H9 (cell line): ENCODE data around the gene CTNND1. TPM values are rescaled to one million over a fixed set of nuclear protein-coding genes. Genes with fewer than 3 reads are reported as not detected.
A peak's percentile ranks its signal among the peaks of the same experiment; 100 is the strongest.
"Not testable (repeated sequence)": the region's sequence is repeated elsewhere in the genome, so short reads cannot be mapped to it uniquely, and the experiment has no call there.

Experiments used
- DNase-seq: peaks from one replicate; pipeline ENCODE4 v3.0.0-alpha.2; 2017
- H2AFZ ChIP-seq: one replicate; pipeline ENCODE4 v1.6.1; 2013; ENCODE audit warnings: mild to moderate bottlenecking, low read length, control low read depth, moderate library complexity
- H2AK5ac ChIP-seq: 2 replicates; pipeline ENCODE4 v1.6.1; 2013; ENCODE audit warnings: low read length, control low read depth, mixed read lengths; ENCODE audit not compliant: insufficient read length
- H2BK120ac ChIP-seq: one replicate; pipeline ENCODE4 v1.6.1; 2013; ENCODE audit warnings: low read depth, mild to moderate bottlenecking, low read length, control low read depth, inconsistent platforms; ENCODE audit not compliant: poor library complexity, severe bottlenecking
- H2BK12ac ChIP-seq: 2 replicates; pipeline ENCODE4 v1.6.1; 2013; ENCODE audit warnings: low read length, control low read depth, mixed read lengths, low read depth; ENCODE audit not compliant: insufficient read length
- H2BK15ac ChIP-seq: 2 replicates; pipeline ENCODE4 v1.6.1; 2013; ENCODE audit warnings: low read depth, low read length, control low read depth
- H2BK20ac ChIP-seq: one replicate; pipeline ENCODE4 v1.6.1; 2013; ENCODE audit warnings: low read depth, mild to moderate bottlenecking, low read length, control low read depth, inconsistent platforms; ENCODE audit not compliant: poor library complexity, severe bottlenecking
- H2BK5ac ChIP-seq: 2 replicates; pipeline ENCODE4 v1.6.1; 2013; ENCODE audit warnings: low read length, control low read depth, mixed read lengths; ENCODE audit not compliant: insufficient read length
- H3K14ac ChIP-seq: 2 replicates; pipeline ENCODE4 v1.6.1; 2013; ENCODE audit warnings: low read length, control low read depth; ENCODE audit not compliant: insufficient read depth
- H3K18ac ChIP-seq: 2 replicates; pipeline ENCODE4 v1.6.1; 2013; ENCODE audit warnings: low read depth, mild to moderate bottlenecking, mixed read lengths, low read length, control low read depth; ENCODE audit not compliant: insufficient read length
- H3K23ac ChIP-seq: 2 replicates; pipeline ENCODE4 v1.6.1; 2013; ENCODE audit warnings: low read length, control low read depth, mixed read lengths, low read depth; ENCODE audit not compliant: insufficient read length
- H3K23me2 ChIP-seq: 2 replicates; pipeline ENCODE4 v1.6.1; 2013; ENCODE audit warnings: low read depth, mild to moderate bottlenecking, mixed read lengths, low read length, control low read depth; ENCODE audit not compliant: insufficient read length, poor library complexity, severe bottlenecking
- H3K27ac ChIP-seq: 2 replicates; pipeline ENCODE4 v1.5.1; 2013; ENCODE audit warnings: low read length, control low read depth, mixed read lengths, low read depth; ENCODE audit not compliant: insufficient read length
- H3K27me3 ChIP-seq: 2 replicates; pipeline ENCODE4 v1.6.1; 2013; ENCODE audit warnings: low read length, control low read depth, inconsistent platforms; ENCODE audit not compliant: insufficient read depth
- H3K4ac ChIP-seq: 2 replicates; pipeline ENCODE4 v1.6.1; 2013; ENCODE audit warnings: low read depth, mild to moderate bottlenecking, control low read depth, inconsistent platforms, low read length, moderate library complexity
- H3K4me1 ChIP-seq: 2 replicates; pipeline ENCODE4 v1.6.1; 2013; ENCODE audit warnings: low read length, control low read depth, inconsistent platforms; ENCODE audit not compliant: insufficient read depth
- H3K4me2 ChIP-seq: 2 replicates; pipeline ENCODE4 v1.6.1; 2013; ENCODE audit warnings: low read length, control low read depth, mixed read lengths; ENCODE audit not compliant: insufficient read length, insufficient read depth
- H3K56ac ChIP-seq: 2 replicates; pipeline ENCODE4 v1.6.1; 2013; ENCODE audit warnings: low read depth, mild to moderate bottlenecking, mixed read lengths, low read length, control low read depth; ENCODE audit not compliant: insufficient read length
- H3K79me1 ChIP-seq: 2 replicates; pipeline ENCODE4 v1.6.1; 2013; ENCODE audit warnings: low read depth, mild to moderate bottlenecking, moderate library complexity, low read length, control low read depth, inconsistent platforms; ENCODE audit not compliant: insufficient read depth, poor library complexity, severe bottlenecking
- H3K79me2 ChIP-seq: 2 replicates; pipeline ENCODE4 v1.6.1; 2013; ENCODE audit warnings: low read length, control low read depth, inconsistent platforms; ENCODE audit not compliant: insufficient read depth
- H3K9ac ChIP-seq: 2 replicates; pipeline ENCODE4 v1.6.1; 2013; ENCODE audit warnings: low read length, control low read depth, mixed read lengths; ENCODE audit not compliant: insufficient read length; ENCODE audit errors: extremely low read depth
- H3K9me3 ChIP-seq: one replicate; pipeline ENCODE4 v1.6.1; 2013; ENCODE audit warnings: low read depth, low read length, inconsistent platforms; ENCODE audit not compliant: control insufficient read depth
- H3T11ph ChIP-seq: one replicate; pipeline ENCODE4 v1.6.1; 2013; ENCODE audit warnings: mild to moderate bottlenecking, low read length, control low read depth, inconsistent platforms
- H4K20me1 ChIP-seq: one replicate; pipeline ENCODE4 v1.6.1; 2013; ENCODE audit not compliant: control insufficient read depth, insufficient read length, insufficient read depth
- H4K5ac ChIP-seq: 2 replicates; pipeline ENCODE4 v1.6.1; 2013; ENCODE audit warnings: low read depth, mild to moderate bottlenecking, mixed read lengths, low read length, control low read depth; ENCODE audit not compliant: insufficient read length
- H4K8ac ChIP-seq: replicated peaks from 2 replicates; pipeline ENCODE4 v1.6.1; 2013; ENCODE audit warnings: low read length, control low read depth, mixed read lengths, low read depth; ENCODE audit not compliant: insufficient read length
- H4K91ac ChIP-seq: 2 replicates; pipeline ENCODE4 v1.6.1; 2013; ENCODE audit warnings: low read depth, mild to moderate bottlenecking, moderate library complexity, mixed read lengths, low read length, control low read depth; ENCODE audit not compliant: insufficient read length
- H3K27ac Mint-ChIP-seq, 3 experiments: 2 replicates in 2 of 3; 3 replicates in 1 of 3; pipeline ENCODE4 v1.8.0; 2020 to 2021; ENCODE audit warnings: mixed read lengths in 3 of 3, mild to moderate bottlenecking in 1 of 3, moderate library complexity in 1 of 3
- H3K27me3 Mint-ChIP-seq: 2 replicates; pipeline ENCODE4 v1.8.0; 2021; ENCODE audit warnings: low read depth, mild to moderate bottlenecking, moderate library complexity, mixed read lengths
- H3K36me3 Mint-ChIP-seq, 3 experiments: 2 replicates in 2 of 3; 3 replicates in 1 of 3; pipeline ENCODE4 v1.8.0; 2020 to 2021; ENCODE audit warnings: low read depth in 3 of 3, mixed read lengths in 3 of 3; ENCODE audit not compliant: insufficient read depth in 1 of 3
- H3K4me1 Mint-ChIP-seq, 2 experiments: 2 replicates each; pipeline ENCODE4 v1.8.0; 2020; ENCODE audit warnings: mixed read lengths in 2 of 2
- H3K4me3 Mint-ChIP-seq, 2 experiments: 2 replicates in 1 of 2; 3 replicates in 1 of 2; pipeline ENCODE4 v1.8.0; 2020 to 2021; ENCODE audit warnings: mild to moderate bottlenecking in 2 of 2, mixed read lengths in 2 of 2, moderate library complexity in 1 of 2
- H3K9me3 Mint-ChIP-seq, 2 experiments: 2 replicates in 1 of 2; 3 replicates in 1 of 2; pipeline ENCODE4 v1.8.0; 2020; ENCODE audit warnings: mild to moderate bottlenecking in 2 of 2, mixed read lengths in 2 of 2, moderate library complexity in 1 of 2
- WGBS: extraction: QIAGEN DNeasy Blood & Tissue Kit; methylation state at CpG from one replicate; pipeline ENCODE4 v1.1.7; 2013; ENCODE audit warnings: missing lambda C conversion rate, low lambda C conversion rate, mixed read lengths; ENCODE audit not compliant: insufficient read length; ENCODE audit errors: extremely low coverage; 5-methylcytosine and 5-hydroxymethylcytosine counted together
- total RNA-seq: library from RNA; stranded (reverse); gene quantifications from 2 replicates; pipeline ENCODE4 v1.2.1, GENCODE V29; 2021
- TF ChIP-seq, protein P1 (sequence below): fragments of 200-600 bp; sonication (generic); conservative IDR thresholded peaks from 3 replicates; pipeline ENCODE4 v1.8.0; 2021; ENCODE audit warnings: antibody characterized with exemption, mild to moderate bottlenecking

The CTNND1 gene
- total RNA-seq, 1 experiment from 2014 or later, result 164 TPM

GRCh38 chr11:57713835-57714234, 47.8 kb upstream of the CTNND1 start:
- Histone ChIP-seq H3K18ac (no peak overlapping the region), H2AK5ac (no peak overlapping the region), H3K9me3 (no peaks in the 10 kb centered on the region), H2AFZ (no peak overlapping the region), H3K9ac (no peak overlapping the region), H2BK5ac (no peak overlapping the region), H3K79me1 (no peaks in the 10 kb centered on the region), H3K56ac (no peak overlapping the region), H3K4me2 (peak overlapping the region; percentile 74), H3K23me2 (no peaks in the 10 kb centered on the region), H3K27ac (no peak overlapping the region), H3K27me3 (no peaks in the 10 kb centered on the region), H4K91ac (no peak overlapping the region), H3K23ac (no peak overlapping the region), H4K8ac (no peak overlapping the region), H2BK20ac (no peak overlapping the region), H3K14ac (no peak overlapping the region), H2BK120ac (no peak overlapping the region), H3K4me1 (no peaks in the 10 kb centered on the region), H4K20me1 (no peaks in the 10 kb centered on the region), H4K5ac (no peak overlapping the region), H3K4ac (no peak overlapping the region), H3K79me2 (peaks cover 21% of the 10 kb centered on the region; the same call in 1 of the 2 replicates), H2BK12ac (no peak overlapping the region), H3T11ph (no peak overlapping the region), H2BK15ac (no peak overlapping the region)
- H3K9me3 Mint-ChIP-seq, result peaks cover 10 to 12% of the 10 kb centered on the region in 2 experiments; a peak in 4 of 5 replicates
- H3K27ac Mint-ChIP-seq, result no peak overlapping the region
- no peaks in the 10 kb centered on the region for H3K27me3 Mint-ChIP-seq
- no peak for DNase-seq
- H3K4me1 Mint-ChIP-seq, result peaks cover 13 to 22% of the 10 kb centered on the region in 2 experiments
- H3K36me3 Mint-ChIP-seq, result peaks cover 27 to 31% (median 27%) of the 10 kb centered on the region in 3 experiments
- peak overlapping the region; percentile 100 for H3K4me3 Mint-ChIP-seq
- TF ChIP-seq, protein P1, sequence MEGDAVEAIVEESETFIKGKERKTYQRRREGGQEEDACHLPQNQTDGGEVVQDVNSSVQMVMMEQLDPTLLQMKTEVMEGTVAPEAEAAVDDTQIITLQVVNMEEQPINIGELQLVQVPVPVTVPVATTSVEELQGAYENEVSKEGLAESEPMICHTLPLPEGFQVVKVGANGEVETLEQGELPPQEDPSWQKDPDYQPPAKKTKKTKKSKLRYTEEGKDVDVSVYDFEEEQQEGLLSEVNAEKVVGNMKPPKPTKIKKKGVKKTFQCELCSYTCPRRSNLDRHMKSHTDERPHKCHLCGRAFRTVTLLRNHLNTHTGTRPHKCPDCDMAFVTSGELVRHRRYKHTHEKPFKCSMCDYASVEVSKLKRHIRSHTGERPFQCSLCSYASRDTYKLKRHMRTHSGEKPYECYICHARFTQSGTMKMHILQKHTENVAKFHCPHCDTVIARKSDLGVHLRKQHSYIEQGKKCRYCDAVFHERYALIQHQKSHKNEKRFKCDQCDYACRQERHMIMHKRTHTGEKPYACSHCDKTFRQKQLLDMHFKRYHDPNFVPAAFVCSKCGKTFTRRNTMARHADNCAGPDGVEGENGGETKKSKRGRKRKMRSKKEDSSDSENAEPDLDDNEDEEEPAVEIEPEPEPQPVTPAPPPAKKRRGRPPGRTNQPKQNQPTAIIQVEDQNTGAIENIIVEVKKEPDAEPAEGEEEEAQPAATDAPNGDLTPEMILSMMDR, result no peak
- no CpG with 5 or more reads among the region's 2 CpGs for WGBS

DNA sequence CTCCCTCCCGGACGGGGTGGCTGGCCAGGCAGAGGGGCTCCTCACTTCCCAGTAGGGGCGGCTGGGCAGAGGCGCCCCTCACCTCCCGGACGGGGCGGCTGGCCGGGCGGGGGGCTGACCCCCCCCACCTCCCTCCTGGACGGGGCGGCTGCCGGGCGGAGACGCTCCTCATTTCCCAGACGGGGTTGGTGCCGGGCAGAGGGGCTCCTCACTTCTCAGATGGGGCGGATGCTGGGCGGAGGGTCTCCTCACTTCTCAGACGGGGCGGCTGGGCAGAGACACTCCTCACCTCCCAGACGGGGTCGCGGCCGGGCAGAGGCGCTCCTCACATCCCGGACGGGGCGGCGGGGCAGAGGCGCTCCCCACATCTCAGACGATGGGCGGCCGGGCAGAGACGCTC, 44.9 kb upstream of the CTNND1 start:
- H3K4me2 ChIP-seq, H2AFZ ChIP-seq, H4K20me1 ChIP-seq, H3K14ac ChIP-seq, H3K27ac Mint-ChIP-seq, H4K91ac ChIP-seq, H3K23me2 ChIP-seq, H4K5ac ChIP-seq, H2BK120ac ChIP-seq, H3K4ac ChIP-seq, H3K23ac ChIP-seq, H3K9me3 ChIP-seq, H3K4me1 ChIP-seq, H2BK20ac ChIP-seq, H2BK15ac ChIP-seq, H3K79me1 ChIP-seq, H3K27me3 Mint-ChIP-seq, H3K18ac ChIP-seq, H3K27ac ChIP-seq, H3K4me3 Mint-ChIP-seq, H3K56ac ChIP-seq, H3T11ph ChIP-seq, DNase-seq, H4K8ac ChIP-seq, H2AK5ac ChIP-seq, H3K27me3 ChIP-seq, H2BK5ac ChIP-seq, H2BK12ac ChIP-seq, H3K9ac ChIP-seq: not testable (repeated sequence)
- peaks cover 24% of the 10 kb centered on the region; the same call in 1 of the 2 replicates for H3K79me2 ChIP-seq
- H3K36me3 Mint-ChIP-seq, result peaks cover 28 to 35% (median 35%) of the 10 kb centered on the region in 3 experiments
- no CpG with 5 or more reads among the region's 34 CpGs for WGBS
- peaks cover 10 to 13% of the 10 kb centered on the region in 2 experiments for H3K4me1 Mint-ChIP-seq
- peaks cover 10 to 12% of the 10 kb centered on the region in 2 experiments; a peak in 4 of 5 replicates for H3K9me3 Mint-ChIP-seq
